HUDEP-2 (cell line): ENCODE results near the gene SUCNR1.

Experiments used
- DNase-seq, 76 experiments: peaks; one replicate each; lab custom pipeline; 2025; ENCODE audit not compliant: unreplicated experiment in 76 of 76; lab: John Stamatoyannopoulos, UW

Gene SUCNR1

GRCh38 chr3:151931171-151931570 lies 57.7 kb downstream of the SUCNR1 start:
- DNase-seq, result no peak

DNA sequence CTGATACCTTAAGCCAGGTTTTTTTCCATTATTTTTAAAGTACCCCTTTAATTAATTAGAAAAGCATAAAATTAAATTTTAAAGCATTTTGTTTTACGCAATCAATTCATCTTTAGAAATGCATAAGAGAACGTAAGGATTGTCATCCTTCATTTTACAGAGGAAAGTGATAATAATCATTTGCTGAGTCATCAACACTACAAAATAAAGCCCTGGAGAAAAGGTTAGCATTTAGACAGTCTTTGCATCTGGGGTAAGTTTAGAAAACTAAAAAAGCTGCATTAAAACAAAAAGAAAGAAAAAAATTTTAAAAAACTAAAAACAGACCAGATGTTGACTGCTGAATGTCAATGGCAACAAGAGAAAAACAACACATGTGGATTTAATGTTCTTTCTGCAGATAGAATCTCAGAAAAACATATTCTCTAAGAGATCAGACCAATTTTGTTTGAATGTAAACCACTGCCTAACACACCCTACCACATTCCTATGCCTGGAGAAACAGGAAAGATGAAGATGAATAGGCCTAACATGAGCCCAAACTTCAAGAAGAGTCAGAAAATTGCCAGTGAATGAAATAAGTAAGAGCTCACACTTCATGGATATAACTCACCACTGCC lies 59.9 kb downstream of the SUCNR1 start:
- DNase-seq, result no peak
